DOHH2 (cell line): ENCODE measurements around the gene PIH1D2.

Source experiments
- H3F3A ChIP-seq: fragments of 200-600 bp; sonication (generic), shearing (Covaris generic); 2 replicates; pipeline ENCODE4 v1.6.0; 2016; ENCODE audit warnings: antibody characterized with exemption, mild to moderate bottlenecking; ENCODE audit not compliant: control insufficient read depth, insufficient read depth
- H3K27ac ChIP-seq: fragments of 200-600 bp; sonication (generic); 2 replicates; pipeline ENCODE4 v1.5.1; 2014; ENCODE audit warnings: low read depth, mild to moderate bottlenecking, low read length, moderate library complexity
- H3K27me3 ChIP-seq: fragments of 200-600 bp; sonication (generic); 2 replicates; pipeline ENCODE4 v1.6.1; 2014; ENCODE audit warnings: mild to moderate bottlenecking, low read length, mixed read lengths; ENCODE audit not compliant: control insufficient read depth
- H3K36me3 ChIP-seq: fragments of 200-600 bp; sonication (generic); 2 replicates; pipeline ENCODE4 v1.6.1; 2014; ENCODE audit warnings: mild to moderate bottlenecking, low read length, moderate library complexity, mixed read lengths; ENCODE audit not compliant: control insufficient read depth
- H3K4me1 ChIP-seq: fragments of 200-600 bp; sonication (generic); 2 replicates; pipeline ENCODE4 v1.6.1; 2014; ENCODE audit warnings: mild to moderate bottlenecking, low read length, mixed read lengths; ENCODE audit not compliant: control insufficient read depth
- H3K4me2 ChIP-seq: fragments of 200-600 bp; sonication (generic); 2 replicates; pipeline ENCODE4 v1.6.0; 2014; ENCODE audit warnings: mild to moderate bottlenecking, low read length, moderate library complexity
- H3K4me3 ChIP-seq: fragments of 200-600 bp; sonication (generic); 2 replicates; pipeline ENCODE4 v1.5.1; 2014; ENCODE audit warnings: mild to moderate bottlenecking, low read length, mixed read lengths
- H3K79me2 ChIP-seq: fragments of 200-600 bp; sonication (generic); 2 replicates; pipeline ENCODE4 v1.6.1; 2014; ENCODE audit warnings: mild to moderate bottlenecking, low read length, mixed read lengths; ENCODE audit not compliant: control insufficient read depth
- H3K9me2 ChIP-seq: fragments of 200-600 bp; sonication (generic); replicated peaks from 2 replicates; pipeline ENCODE4 v1.6.1; 2014; ENCODE audit warnings: mild to moderate bottlenecking, low read length, mixed read lengths; ENCODE audit not compliant: control insufficient read depth
- H3K9me3 ChIP-seq: fragments of 200-600 bp; sonication (generic); 2 replicates; pipeline ENCODE4 v1.6.1; 2014; ENCODE audit warnings: antibody characterized with exemption, low read length, mixed read lengths; ENCODE audit not compliant: control insufficient read depth, insufficient read depth
- H4K20me1 ChIP-seq: fragments of 200-600 bp; sonication (generic); 2 replicates; pipeline ENCODE4 v1.6.0; 2014; ENCODE audit warnings: low read depth, mild to moderate bottlenecking, antibody characterized with exemption, low read length, moderate library complexity; ENCODE audit not compliant: control insufficient read depth, insufficient read depth
- EZH2phosphoT487 ChIP-seq: fragments of 200-600 bp; sonication (generic); IDR thresholded peaks from 2 replicates; pipeline ENCODE4 v1.6.1; 2017; ENCODE audit warnings: borderline replicate concordance, mild to moderate bottlenecking, antibody characterized with exemption, low read length, moderate library complexity, mixed read lengths
- TF ChIP-seq, protein P1 (sequence below): fragments of 200-600 bp; sonication (generic); IDR thresholded peaks from one replicate; pipeline ENCODE4 v1.5.1; 2014; ENCODE audit warnings: antibody characterized with exemption, mild to moderate bottlenecking, low read depth, low read length; ENCODE audit not compliant: poor library complexity, severe bottlenecking

PIH1D2 gene, protein sequence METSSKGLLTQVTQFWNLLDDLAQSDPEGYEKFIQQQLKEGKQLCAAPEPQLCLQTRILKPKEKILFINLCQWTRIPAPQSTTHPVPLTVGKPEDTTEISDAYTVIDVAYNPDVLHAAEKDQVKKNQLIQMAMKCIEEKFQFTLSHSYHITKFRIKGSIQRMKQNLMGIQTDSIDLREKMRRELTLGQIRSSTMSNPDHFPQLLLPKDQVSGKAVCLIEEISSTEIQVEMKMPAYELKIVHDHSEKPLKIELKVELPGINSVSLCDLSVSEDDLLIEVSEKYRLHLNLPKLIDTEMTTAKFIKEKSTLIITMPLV

DNA sequence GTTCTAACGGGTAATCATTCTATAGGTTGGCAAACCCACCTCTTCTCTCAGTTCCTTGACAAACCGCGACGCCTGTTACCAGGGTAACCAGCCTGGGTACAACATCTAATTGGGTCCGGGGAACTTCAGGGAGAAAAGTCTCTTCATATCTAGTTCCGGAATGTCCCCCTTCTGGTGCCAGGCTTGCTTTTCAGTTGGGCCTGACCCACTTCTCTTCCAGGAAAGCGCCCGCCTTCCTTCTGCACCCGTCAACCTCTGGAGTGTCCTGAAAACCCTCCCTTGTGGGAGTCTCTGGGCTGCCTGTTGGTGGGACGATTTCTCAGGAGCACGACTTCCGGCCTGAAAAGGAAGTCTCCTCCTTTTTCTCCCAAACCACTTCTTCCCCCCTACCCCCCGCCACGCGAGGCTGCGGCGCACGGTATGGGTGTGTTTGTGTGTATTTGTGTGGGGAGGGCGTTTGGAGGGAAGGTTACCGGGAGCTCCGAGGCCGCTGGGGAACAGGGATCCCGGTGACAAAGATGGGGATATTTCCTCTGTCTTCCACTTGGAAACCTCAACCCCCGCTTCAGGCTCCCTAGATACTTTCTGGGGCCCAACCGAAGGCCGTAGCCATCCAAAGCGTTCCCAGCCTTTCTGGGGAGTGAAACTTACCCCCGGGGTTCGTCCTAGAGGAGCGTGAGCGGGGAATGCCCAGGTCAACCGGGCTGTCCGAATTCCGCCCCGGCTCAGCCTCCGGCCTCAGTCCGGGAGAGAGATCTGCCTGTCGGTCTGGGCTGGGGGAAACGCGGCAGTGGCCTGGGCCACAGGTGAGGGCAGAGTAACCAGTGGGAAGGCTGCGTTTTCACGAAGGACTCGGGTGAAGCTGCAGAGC is at the start of gene PIH1D2, which contains the start of gene NKAPD1:
TSS of gene PIH1D2 (minus strand) at position 77 of the 871 bp plus-strand sequence. CDS start 843 bp downstream, outside the sequence.
TSS of gene NKAPD1 (plus strand) at position 359 of the 871 bp plus-strand sequence. CDS start 1,276 bp downstream, outside the sequence.
- peaks cover 12% of the 10 kb centered on the region for H3F3A ChIP-seq
- no peak for TF ChIP-seq EZH2phosphoT487
- TF ChIP-seq, protein P1, sequence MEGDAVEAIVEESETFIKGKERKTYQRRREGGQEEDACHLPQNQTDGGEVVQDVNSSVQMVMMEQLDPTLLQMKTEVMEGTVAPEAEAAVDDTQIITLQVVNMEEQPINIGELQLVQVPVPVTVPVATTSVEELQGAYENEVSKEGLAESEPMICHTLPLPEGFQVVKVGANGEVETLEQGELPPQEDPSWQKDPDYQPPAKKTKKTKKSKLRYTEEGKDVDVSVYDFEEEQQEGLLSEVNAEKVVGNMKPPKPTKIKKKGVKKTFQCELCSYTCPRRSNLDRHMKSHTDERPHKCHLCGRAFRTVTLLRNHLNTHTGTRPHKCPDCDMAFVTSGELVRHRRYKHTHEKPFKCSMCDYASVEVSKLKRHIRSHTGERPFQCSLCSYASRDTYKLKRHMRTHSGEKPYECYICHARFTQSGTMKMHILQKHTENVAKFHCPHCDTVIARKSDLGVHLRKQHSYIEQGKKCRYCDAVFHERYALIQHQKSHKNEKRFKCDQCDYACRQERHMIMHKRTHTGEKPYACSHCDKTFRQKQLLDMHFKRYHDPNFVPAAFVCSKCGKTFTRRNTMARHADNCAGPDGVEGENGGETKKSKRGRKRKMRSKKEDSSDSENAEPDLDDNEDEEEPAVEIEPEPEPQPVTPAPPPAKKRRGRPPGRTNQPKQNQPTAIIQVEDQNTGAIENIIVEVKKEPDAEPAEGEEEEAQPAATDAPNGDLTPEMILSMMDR, result no peak
- peak within 1 kb of the TSS; percentile 91 for H3K4me2 ChIP-seq
- peaks cover 42% of the 10 kb centered on the region for H3K36me3 ChIP-seq
- no peaks in the 10 kb centered on the region for H4K20me1 ChIP-seq
- H3K4me1 ChIP-seq, result peaks cover 38% of the 10 kb centered on the region
- no peaks in the 10 kb centered on the region for H3K27me3 ChIP-seq
- no peaks in the 10 kb centered on the region for H3K9me3 ChIP-seq
- peak within 1 kb of the TSS; percentile 91 for H3K4me3 ChIP-seq
- no peaks in the 10 kb centered on the region for H3K9me2 ChIP-seq
- peak within 1 kb of the TSS; percentile 66 for H3K27ac ChIP-seq
- H3K79me2 ChIP-seq, result peaks cover 47% of the 10 kb centered on the region

DNA sequence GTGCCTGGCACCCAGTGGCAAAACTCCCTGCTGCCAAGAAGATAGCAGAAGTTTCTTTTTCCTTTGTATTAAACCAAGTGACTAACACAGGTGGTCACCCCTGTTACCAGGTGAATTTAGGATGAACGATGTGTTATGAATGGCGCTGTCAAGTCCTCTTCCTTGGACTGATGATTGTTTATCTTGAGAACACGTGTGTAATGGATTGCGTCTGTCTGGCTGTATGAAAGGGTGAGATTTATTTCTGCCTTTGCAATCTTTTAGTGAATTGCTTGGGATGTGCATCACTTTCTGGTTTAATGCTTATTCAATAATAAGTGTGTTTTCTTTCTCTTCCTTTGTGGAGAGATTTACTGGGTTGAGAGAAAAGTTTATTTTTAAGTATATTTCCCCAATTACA is 49.3 kb upstream of the PIH1D2 start:
- no peak overlapping the region for H3K4me3 ChIP-seq
- no peak overlapping the region for H3K27ac ChIP-seq
- H3K9me3 ChIP-seq, result no peaks in the 10 kb centered on the region
- no peaks in the 10 kb centered on the region for H3F3A ChIP-seq
- no peaks in the 10 kb centered on the region for H4K20me1 ChIP-seq
- no peaks in the 10 kb centered on the region for H3K79me2 ChIP-seq
- no peak overlapping the region for H3K4me2 ChIP-seq
- no peaks in the 10 kb centered on the region for H3K27me3 ChIP-seq
- H3K4me1 ChIP-seq, result no peaks in the 10 kb centered on the region
- no peaks in the 10 kb centered on the region for H3K9me2 ChIP-seq
- no peak for TF ChIP-seq EZH2phosphoT487
- TF ChIP-seq, protein P1, result no peak
- no peaks in the 10 kb centered on the region for H3K36me3 ChIP-seq

DNA sequence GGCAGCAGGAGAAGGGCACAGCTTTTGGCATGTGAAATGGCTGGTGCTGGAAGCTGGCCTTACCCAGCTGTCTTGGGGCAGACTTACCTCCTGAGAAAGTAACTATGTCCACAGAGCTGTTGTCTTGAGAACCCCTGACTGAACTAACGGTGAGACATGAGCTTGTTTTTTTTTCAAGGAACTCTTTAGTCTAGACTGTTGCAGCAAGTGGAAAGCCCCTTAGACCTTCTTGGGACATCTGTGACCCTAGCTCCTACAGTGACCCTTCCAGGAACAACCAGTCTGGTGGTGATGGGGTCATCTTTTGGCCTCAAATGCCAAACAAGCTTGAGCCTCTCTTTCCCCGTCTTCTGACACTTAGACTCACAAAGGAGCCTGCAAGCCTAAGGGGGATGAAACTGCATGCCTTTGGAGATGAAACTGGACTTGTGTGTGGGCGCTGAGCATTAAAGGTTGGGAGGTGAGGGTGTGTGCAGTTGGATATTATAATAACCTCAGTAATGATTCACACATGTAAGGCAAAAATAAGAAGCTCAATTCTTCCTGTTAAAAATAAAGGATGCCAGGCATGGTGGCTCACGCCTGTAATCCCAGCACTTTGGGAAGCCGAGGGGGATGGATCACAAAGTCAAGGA is 48.3 kb upstream of the PIH1D2 start:
- Histone ChIP-seq H3K9me3 (no peaks in the 10 kb centered on the region), H3K79me2 (no peaks in the 10 kb centered on the region), H3K4me1 (no peaks in the 10 kb centered on the region), H3K27ac (no peak overlapping the region), H3K4me3 (no peak overlapping the region), H3K36me3 (no peaks in the 10 kb centered on the region), H3F3A (no peaks in the 10 kb centered on the region), H3K4me2 (no peak overlapping the region), H3K27me3 (no peaks in the 10 kb centered on the region), H4K20me1 (no peaks in the 10 kb centered on the region), H3K9me2 (no peaks in the 10 kb centered on the region)
- no peak for TF ChIP-seq EZH2phosphoT487
- TF ChIP-seq, protein P1, result no peak
